ENCODE data around the gene FBXO33.

The FBXO33 gene

DNA sequence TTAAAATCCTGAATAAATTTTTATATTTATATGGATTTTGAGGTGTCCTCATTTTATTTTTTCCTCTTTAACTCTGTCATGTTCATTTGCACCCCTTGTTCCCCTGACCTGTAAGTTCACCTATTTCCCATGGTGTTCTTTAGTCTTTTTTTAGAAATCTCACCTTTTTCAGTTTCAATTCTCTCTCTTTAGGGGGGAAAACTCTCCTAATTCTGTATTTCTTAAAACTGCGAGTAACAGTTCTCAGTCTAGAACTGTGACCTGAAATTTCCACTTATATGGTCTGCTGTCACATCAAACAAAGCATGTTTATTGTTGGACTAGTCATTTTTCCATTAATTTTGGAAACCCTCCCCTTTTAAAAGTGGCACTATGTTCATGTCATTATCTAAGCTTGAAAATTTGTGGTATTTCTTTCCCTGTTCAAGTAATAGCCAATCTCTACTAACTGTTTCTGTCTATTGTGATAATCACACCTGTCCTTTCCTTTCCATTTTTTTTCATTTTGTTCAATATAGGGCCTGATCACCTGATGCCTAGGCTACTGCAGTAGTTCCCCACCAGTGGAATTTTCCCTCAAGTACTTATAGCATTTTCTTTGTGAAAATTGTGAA is 14.0 kb upstream of the FBXO33 start:
- Histone ChIP-seq H3K27ac (ENCODE audit: low read length) (no peak overlapping the region), H3K9ac (ENCODE audit: low read length) (no peak overlapping the region), H3K36me3 (ENCODE audit: control insufficient read depth, low read depth, low read length) (no peaks in the 10 kb centered on the region), H3K4me1 (ENCODE audit: control insufficient read depth, low read depth, low read length) (no peaks in the 10 kb centered on the region), H3K9me3 (ENCODE audit: control insufficient read depth, low read depth, low read length) (peaks cover 2% of the 10 kb centered on the region), H3K4me3 (ENCODE audit: low read length) (no peak overlapping the region), H3K27me3 (ENCODE audit: control insufficient read depth, insufficient read depth, low read length) (no peaks in the 10 kb centered on the region)

DNA sequence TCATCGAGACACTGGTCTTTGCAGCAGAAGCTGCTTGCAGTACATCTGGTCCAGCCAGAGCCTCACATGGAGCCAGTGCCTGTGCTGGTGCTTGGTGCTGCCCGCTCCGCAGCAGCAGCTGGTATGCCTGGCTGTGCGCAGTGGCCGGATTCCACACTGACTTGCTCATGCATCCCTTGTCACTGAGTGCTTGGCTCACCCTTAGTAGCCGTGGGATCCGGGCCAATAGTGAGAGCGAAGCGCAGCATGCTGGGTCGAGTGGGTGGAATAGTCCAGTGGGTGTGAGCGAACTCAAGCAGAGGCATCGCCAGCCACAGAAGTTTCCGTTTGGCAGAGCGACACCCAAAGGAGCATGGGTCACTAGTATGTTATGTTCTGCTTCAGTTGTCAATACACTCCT is 10.1 kb upstream of the FBXO33 start:
- Histone ChIP-seq H3K9ac (ENCODE audit: low read length) (no peak overlapping the region), H3K27ac (ENCODE audit: low read length) (no peak overlapping the region), H3K27me3 (ENCODE audit: control insufficient read depth, insufficient read depth, low read length) (no peaks in the 10 kb centered on the region), H3K36me3 (ENCODE audit: control insufficient read depth, low read depth, low read length) (no peaks in the 10 kb centered on the region), H3K4me1 (ENCODE audit: control insufficient read depth, low read depth, low read length) (no peaks in the 10 kb centered on the region), H3K4me3 (ENCODE audit: low read length) (no peak overlapping the region), H3K9me3 (ENCODE audit: control insufficient read depth, low read depth, low read length) (peaks cover 2% of the 10 kb centered on the region)

DNA sequence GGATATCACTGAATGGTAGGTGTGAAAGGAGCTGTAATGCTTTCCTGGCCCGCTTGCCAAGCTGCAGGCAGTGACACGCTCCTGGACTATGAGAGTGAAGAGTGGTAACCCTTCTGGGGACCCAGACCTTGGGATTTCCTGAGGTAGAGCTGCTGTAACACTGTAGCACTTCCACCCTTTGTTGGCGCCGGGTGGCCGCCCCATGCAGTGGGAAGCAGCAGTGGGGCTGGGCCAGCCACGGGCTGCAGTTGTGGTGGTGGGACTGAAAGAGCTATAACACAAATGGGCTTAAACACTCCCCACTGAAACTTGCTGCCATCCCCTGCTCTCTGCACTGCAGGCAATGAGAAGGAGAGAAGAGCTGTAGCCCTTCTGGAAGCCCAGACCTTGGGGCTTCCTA is 9.6 kb upstream of the FBXO33 start:
- H3K4me3 ChIP-seq (ENCODE audit: low read length) = no peak overlapping the region
- no peaks in the 10 kb centered on the region for H3K36me3 ChIP-seq (ENCODE audit: control insufficient read depth, low read depth, low read length)
- no peaks in the 10 kb centered on the region for H3K4me1 ChIP-seq (ENCODE audit: control insufficient read depth, low read depth, low read length)
- no peak overlapping the region for H3K9ac ChIP-seq (ENCODE audit: low read length)
- H3K27ac ChIP-seq (ENCODE audit: low read length) = no peak overlapping the region
- H3K27me3 ChIP-seq (ENCODE audit: control insufficient read depth, insufficient read depth, low read length) = no peaks in the 10 kb centered on the region
- peaks cover 2% of the 10 kb centered on the region for H3K9me3 ChIP-seq (ENCODE audit: control insufficient read depth, low read depth, low read length)

DNA sequence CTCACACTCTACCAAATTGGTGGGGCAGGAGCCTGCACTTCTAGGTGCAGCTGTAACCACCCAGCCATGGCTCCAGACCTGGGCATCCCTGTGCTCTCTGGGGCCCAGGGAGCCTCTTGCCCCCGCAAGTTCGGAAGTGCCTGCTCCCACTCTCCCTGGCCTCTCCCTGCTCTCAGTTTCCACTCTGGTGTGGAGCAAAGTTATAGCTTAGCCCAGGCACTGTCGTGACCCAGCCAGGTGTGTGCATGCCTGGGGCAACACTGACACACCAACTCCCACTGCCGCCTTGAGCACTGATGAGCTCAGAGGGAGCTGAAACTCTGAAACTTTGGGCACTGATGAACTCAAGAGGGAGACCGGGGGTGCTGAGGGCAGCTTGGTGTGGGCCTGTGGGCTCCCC is 8.7 kb upstream of the FBXO33 start:
- H3K9ac ChIP-seq (ENCODE audit: low read length) = no peak overlapping the region
- no peak overlapping the region for H3K4me3 ChIP-seq (ENCODE audit: low read length)
- H3K27me3 ChIP-seq (ENCODE audit: control insufficient read depth, insufficient read depth, low read length) = no peaks in the 10 kb centered on the region
- H3K36me3 ChIP-seq (ENCODE audit: control insufficient read depth, low read depth, low read length) = no peaks in the 10 kb centered on the region
- H3K9me3 ChIP-seq (ENCODE audit: control insufficient read depth, low read depth, low read length) = peaks cover 2% of the 10 kb centered on the region
- H3K4me1 ChIP-seq (ENCODE audit: control insufficient read depth, low read depth, low read length) = no peaks in the 10 kb centered on the region
- H3K27ac ChIP-seq (ENCODE audit: low read length) = no peak overlapping the region

DNA sequence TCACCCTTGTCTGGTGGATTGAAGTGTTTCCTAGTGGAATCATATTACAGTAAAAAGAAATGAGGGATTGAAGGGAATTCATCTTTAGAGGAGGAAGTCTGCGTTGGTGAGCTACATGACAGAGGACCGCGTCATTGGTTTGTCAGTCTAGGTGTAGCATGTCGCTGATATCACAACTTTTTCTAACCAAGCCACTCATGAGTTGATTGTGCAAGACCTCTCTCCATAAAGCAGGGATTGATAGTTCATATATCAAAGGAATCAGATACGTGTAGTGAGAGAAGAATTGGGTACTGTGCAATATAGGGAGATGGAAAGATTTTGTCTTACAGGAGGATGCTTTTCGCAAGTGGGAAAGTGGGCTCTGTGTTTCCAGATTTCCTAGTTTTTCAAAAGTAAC is 3.0 kb upstream of the FBXO33 start:
- H3K4me1 ChIP-seq (ENCODE audit: control insufficient read depth, low read depth, low read length) = no peaks in the 10 kb centered on the region
- H3K9me3 ChIP-seq (ENCODE audit: control insufficient read depth, low read depth, low read length) = no peaks in the 10 kb centered on the region
- H3K4me3 ChIP-seq (ENCODE audit: low read length) = no peak overlapping the region
- H3K9ac ChIP-seq (ENCODE audit: low read length) = no peak overlapping the region
- no peak overlapping the region for H3K27ac ChIP-seq (ENCODE audit: low read length)
- H3K36me3 ChIP-seq (ENCODE audit: control insufficient read depth, low read depth, low read length) = no peaks in the 10 kb centered on the region
- H3K27me3 ChIP-seq (ENCODE audit: control insufficient read depth, insufficient read depth, low read length) = no peaks in the 10 kb centered on the region

DNA sequence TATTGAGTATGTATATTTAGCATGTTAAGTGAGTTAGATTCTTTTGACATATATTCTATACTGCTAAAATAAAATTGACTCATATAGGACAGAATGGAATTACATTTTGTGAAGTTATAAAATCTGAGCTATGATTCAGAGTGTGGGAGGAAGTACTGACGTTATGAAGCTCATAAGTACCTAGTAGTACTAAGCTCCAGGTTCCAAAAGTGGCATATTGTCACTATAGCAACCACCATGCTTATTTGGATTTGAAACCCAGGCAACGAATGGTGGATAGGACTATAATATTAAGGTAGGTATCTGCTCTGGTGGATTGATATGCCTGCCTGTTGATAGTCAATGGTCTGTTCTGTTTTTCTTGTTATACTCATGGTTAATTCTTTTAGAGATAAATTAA is 2.2 kb upstream of the FBXO33 start:
- H3K36me3 ChIP-seq (ENCODE audit: control insufficient read depth, low read depth, low read length) = no peaks in the 10 kb centered on the region

DNA sequence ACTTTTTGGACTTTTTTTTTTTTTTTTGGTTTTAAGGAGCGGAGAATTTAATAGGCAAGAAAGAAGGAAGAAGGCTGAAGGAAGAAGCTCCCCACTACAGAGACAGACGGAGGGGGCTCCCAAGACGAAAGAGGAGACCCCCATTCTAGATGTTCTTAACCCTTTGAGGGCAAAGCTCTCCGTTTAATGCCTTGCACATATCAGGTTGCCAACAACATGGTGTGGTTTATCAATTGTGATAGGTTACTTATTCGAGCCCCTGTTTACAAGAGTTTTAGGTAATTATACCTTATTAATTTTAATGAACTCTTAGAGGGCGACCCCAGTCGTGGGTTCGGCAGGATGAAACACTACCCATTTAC is 1.2 kb upstream of the FBXO33 start:
- H3K27ac ChIP-seq (ENCODE audit: low read length) = no peak overlapping the region
- H3K9ac ChIP-seq (ENCODE audit: low read length) = peak overlapping the region; percentile 76

More for the DNA sequence above, 2.2 kb upstream of the FBXO33 start:
- Histone ChIP-seq H3K4me1 (ENCODE audit: control insufficient read depth, low read depth, low read length) (no peaks in the 10 kb centered on the region), H3K27me3 (ENCODE audit: control insufficient read depth, insufficient read depth, low read length) (no peaks in the 10 kb centered on the region), H3K9me3 (ENCODE audit: control insufficient read depth, low read depth, low read length) (no peaks in the 10 kb centered on the region), H3K4me3 (ENCODE audit: low read length) (no peak overlapping the region), H3K27ac (ENCODE audit: low read length) (no peak overlapping the region), H3K9ac (ENCODE audit: low read length) (no peak overlapping the region)

DNA sequence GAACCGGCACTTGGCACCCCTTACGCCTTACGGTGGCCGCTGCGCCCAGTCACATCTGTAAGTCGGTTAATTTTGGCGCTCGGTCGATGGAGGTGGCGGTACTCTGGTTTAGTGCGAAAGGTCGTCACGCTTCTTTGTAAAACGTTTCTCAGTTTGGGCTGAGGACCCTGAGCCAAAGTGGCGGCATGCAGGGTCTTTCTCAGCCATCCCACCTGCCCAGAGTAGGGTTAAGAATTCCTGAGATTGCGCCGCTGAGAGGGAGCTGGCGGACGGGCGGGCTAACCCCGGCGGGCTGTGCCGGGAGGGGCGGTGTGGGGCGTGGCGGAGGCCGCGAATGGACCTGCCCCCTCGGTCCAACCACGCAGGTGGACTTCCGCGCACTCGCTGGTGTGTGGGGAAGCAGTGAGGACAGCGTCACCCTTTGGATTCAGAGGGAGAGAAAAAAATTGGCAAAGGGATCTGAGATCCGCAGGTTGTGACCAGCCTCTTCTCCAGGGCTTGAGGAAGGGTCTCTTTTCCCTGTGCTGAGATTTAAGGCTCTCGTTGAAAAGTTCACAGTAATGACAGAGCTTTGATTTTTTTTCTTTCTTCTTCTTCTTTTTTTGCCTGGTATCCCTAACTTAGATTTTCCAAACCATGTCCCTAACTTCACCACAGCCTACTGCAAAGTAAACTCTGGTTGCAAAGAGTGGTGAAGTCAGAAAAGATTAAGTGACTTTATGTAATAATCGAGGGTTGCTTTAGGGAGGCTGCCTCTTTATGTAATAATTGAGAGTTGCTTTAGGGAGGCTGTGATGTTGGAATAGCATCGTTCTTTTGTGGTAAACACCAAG is 602 bp upstream of the FBXO33 start:
- no peaks in the 10 kb centered on the region for H3K4me1 ChIP-seq (ENCODE audit: control insufficient read depth, low read depth, low read length)
- no peaks in the 10 kb centered on the region for H3K9me3 ChIP-seq (ENCODE audit: control insufficient read depth, low read depth, low read length)
- no peaks in the 10 kb centered on the region for H3K36me3 ChIP-seq (ENCODE audit: control insufficient read depth, low read depth, low read length)
- H3K27me3 ChIP-seq (ENCODE audit: control insufficient read depth, insufficient read depth, low read length) = no peaks in the 10 kb centered on the region
- peak overlapping the region; percentile 76 for H3K9ac ChIP-seq (ENCODE audit: low read length)
- H3K27ac ChIP-seq (ENCODE audit: low read length) = peak overlapping the region; percentile 55
- peak overlapping the region; percentile 82 for H3K4me3 ChIP-seq (ENCODE audit: low read length)

More for the DNA sequence above, 1.2 kb upstream of the FBXO33 start:
- Histone ChIP-seq H3K27me3 (ENCODE audit: control insufficient read depth, insufficient read depth, low read length) (no peaks in the 10 kb centered on the region), H3K4me3 (ENCODE audit: low read length) (peak overlapping the region; percentile 82), H3K9me3 (ENCODE audit: control insufficient read depth, low read depth, low read length) (no peaks in the 10 kb centered on the region), H3K4me1 (ENCODE audit: control insufficient read depth, low read depth, low read length) (no peaks in the 10 kb centered on the region), H3K36me3 (ENCODE audit: control insufficient read depth, low read depth, low read length) (no peaks in the 10 kb centered on the region)

DNA sequence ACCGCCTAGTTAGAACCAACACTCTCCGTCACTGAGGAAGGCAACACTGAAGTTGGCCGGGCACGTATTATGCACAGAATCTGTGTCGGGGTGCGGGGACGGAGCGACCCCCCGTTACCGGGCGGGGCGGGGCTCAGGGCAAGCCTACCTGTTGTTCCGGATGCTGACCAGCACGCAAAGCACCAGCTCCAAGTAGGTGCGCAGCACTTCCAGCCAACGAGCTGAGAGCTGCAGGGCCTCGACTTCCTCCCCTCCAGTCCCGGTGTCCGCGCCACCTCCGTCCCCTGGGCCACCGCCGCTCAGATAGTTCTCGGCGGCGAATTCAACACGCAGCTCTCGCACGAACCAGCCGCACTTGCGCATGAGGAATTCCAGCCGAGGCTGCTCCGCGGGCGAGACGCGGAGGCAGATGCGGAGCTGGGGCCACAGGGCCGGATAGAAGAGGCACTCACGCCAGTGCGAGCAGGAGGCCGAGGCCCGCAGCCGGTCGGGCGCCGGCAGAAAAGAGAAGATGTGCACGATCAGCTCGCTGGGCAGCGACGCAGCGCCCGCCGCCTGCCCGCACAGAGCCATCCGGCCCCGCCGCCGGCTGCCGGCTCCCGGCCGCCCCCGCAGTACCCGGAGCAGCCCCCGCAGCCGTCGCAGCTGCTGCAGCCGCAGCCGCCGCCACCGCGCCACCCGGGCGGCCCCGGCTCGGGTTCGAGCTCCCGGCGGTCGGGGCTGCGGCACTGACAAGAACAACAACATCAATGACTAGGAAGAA is 636 bp downstream of the FBXO33 start:
- Histone ChIP-seq H3K27ac (ENCODE audit: low read length) (peak overlapping the region; percentile 86), H3K36me3 (ENCODE audit: control insufficient read depth, low read depth, low read length) (no peaks in the 10 kb centered on the region), H3K9ac (ENCODE audit: low read length) (peak overlapping the region; percentile 88), H3K9me3 (ENCODE audit: control insufficient read depth, low read depth, low read length) (no peaks in the 10 kb centered on the region), H3K4me3 (ENCODE audit: low read length) (peak overlapping the region; percentile 88), H3K27me3 (ENCODE audit: control insufficient read depth, insufficient read depth, low read length) (no peaks in the 10 kb centered on the region), H3K4me1 (ENCODE audit: control insufficient read depth, low read depth, low read length) (peaks cover 3% of the 10 kb centered on the region)

DNA sequence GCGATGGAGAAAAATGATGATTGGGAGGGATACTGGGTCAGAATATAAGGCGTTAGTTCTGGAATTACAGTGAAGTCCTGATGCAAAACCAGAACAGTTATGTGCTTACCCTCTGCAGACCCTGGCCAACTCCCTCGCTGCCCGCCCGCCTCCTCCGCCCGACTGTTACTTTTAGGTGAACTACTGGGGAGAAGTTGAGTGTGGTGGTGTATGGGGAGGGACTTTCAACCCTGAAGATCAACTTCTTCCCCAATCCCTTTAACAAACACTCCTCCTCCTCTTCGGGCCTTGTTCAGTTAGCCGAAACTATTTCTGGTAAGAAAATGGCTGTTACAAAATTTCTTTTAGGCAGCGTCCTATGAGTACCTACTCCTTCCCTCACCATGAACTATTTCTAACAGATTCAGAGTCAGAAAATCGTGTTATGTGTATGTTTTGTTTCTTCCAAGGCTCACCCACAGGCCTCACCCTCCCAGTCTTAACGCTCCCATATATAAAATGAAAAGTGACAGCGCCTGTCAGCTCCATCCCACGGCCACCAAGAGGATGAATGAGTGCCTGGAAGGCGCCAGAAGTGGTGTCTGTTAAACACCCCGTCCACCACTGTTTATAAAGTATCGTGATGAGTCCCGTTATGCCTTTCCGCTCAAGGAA is 1.3 kb downstream of the FBXO33 start:
- no peaks in the 10 kb centered on the region for H3K9me3 ChIP-seq (ENCODE audit: control insufficient read depth, low read depth, low read length)
- H3K4me1 ChIP-seq (ENCODE audit: control insufficient read depth, low read depth, low read length) = peaks cover 7% of the 10 kb centered on the region
- H3K27ac ChIP-seq (ENCODE audit: low read length) = no peak overlapping the region
- H3K36me3 ChIP-seq (ENCODE audit: control insufficient read depth, low read depth, low read length) = no peaks in the 10 kb centered on the region
- peak overlapping the region; percentile 32 for H3K9ac ChIP-seq (ENCODE audit: low read length)
- peak overlapping the region; percentile 88 for H3K4me3 ChIP-seq (ENCODE audit: low read length)
- H3K27me3 ChIP-seq (ENCODE audit: control insufficient read depth, insufficient read depth, low read length) = no peaks in the 10 kb centered on the region

DNA sequence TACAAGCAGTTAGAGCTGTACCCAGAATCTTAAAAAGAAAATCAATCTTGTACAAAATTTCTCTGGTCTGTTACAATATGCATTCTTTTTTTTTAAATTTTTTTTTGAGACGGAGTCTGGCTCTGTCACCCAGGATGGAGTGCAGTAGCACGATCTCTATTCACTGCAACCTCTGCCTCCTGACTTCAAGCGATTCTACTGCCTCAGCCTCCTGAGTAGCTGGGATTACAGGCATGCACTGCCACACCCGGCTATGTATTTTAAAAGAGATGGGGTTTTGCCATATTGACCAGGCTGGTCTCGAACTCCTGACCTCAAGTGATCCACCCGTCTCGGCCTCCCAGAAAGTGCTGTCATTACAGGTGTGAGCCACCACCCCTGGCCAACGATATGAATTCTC is 4.1 kb downstream of the FBXO33 start:
- Histone ChIP-seq H3K27me3 (ENCODE audit: control insufficient read depth, insufficient read depth, low read length) (no peaks in the 10 kb centered on the region), H3K4me3 (ENCODE audit: low read length) (no peak overlapping the region), H3K9ac (ENCODE audit: low read length) (no peak overlapping the region), H3K4me1 (ENCODE audit: control insufficient read depth, low read depth, low read length) (peaks cover 7% of the 10 kb centered on the region), H3K27ac (ENCODE audit: low read length) (no peak overlapping the region), H3K36me3 (ENCODE audit: control insufficient read depth, low read depth, low read length) (no peaks in the 10 kb centered on the region), H3K9me3 (ENCODE audit: control insufficient read depth, low read depth, low read length) (no peaks in the 10 kb centered on the region)
